Liver (tissue), 3 donors: ENCODE data around the gene SH3PXD2A.

Experiments used
- FOXA1 ChIP-seq: IDR thresholded peaks from 2 replicates; pipeline ENCODE4 v1.6.1; 2016; ENCODE audit warnings: antibody characterized with exemption
- GABPA ChIP-seq, 2 donors: IDR thresholded peaks in 1 of 2; conservative IDR thresholded peaks in 1 of 2; 2 replicates each; pipeline ENCODE4 v1.6.1; 2016; ENCODE audit warnings: antibody characterized with exemption in 2 of 2, mild to moderate bottlenecking in 1 of 2, moderate library complexity in 1 of 2
- HNF4A ChIP-seq, 2 donors: conservative IDR thresholded peaks; 2 replicates each; pipeline ENCODE4 v1.6.1; 2016; ENCODE audit warnings: antibody characterized with exemption in 2 of 2, mild to moderate bottlenecking in 2 of 2
- RAD21 ChIP-seq, 2 donors: IDR thresholded peaks; 2 replicates each; pipeline ENCODE4 v1.6.1; 2016; ENCODE audit warnings: antibody characterized with exemption in 2 of 2, mild to moderate bottlenecking in 2 of 2
- RXRA ChIP-seq, 2 donors: IDR thresholded peaks; 2 replicates each; pipeline ENCODE4 v1.6.1; 2017 to 2018; ENCODE audit warnings: antibody characterized with exemption in 2 of 2, mild to moderate bottlenecking in 1 of 2
- SP1 ChIP-seq: IDR thresholded peaks from 2 replicates; pipeline ENCODE4 v1.6.1; 2018; ENCODE audit warnings: antibody characterized with exemption, mild to moderate bottlenecking
- YY1 ChIP-seq: IDR thresholded peaks from 2 replicates; pipeline ENCODE4 v1.6.1; 2016; ENCODE audit warnings: antibody characterized with exemption, mild to moderate bottlenecking
- TF ChIP-seq, protein P1 (sequence below): fragments of 150-350 bp; IDR thresholded peaks from 2 replicates; pipeline ENCODE4 v1.5.1; 2017; ENCODE audit warnings: improper control_type of control experiment, low read depth, low read length; ENCODE audit not compliant: missing input control
- TF ChIP-seq, protein P2 (sequence below): IDR thresholded peaks from 2 replicates; pipeline ENCODE4 v1.6.1; 2016; ENCODE audit warnings: antibody characterized with exemption
- TF ChIP-seq, protein P3 (sequence below): IDR thresholded peaks from 2 replicates; pipeline ENCODE4 v1.6.1; 2016; ENCODE audit warnings: antibody characterized with exemption
- donor health status: healthy.
- donor health status: healthy.

DNA sequence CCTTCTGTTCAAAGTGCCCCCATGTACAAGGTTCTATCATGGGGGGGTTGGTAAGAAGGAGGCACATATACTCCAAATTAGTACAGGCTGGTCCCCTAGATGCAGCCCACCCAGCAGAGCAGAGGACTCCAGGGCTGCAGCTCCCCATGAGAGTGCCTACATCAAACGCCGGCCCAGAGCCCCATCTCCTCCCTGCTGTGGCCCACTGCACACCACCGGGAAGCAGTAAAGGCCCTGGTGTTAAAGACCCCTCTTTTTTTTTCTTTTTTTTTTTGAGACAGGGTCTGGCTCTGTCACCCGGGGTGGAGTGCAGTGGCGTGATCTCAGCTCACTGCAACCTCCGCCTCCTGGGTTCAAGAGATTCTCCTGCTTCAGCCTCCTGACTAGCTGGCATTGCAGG, 47.4 kb downstream of the SH3PXD2A start:
- TF ChIP-seq, protein P1, sequence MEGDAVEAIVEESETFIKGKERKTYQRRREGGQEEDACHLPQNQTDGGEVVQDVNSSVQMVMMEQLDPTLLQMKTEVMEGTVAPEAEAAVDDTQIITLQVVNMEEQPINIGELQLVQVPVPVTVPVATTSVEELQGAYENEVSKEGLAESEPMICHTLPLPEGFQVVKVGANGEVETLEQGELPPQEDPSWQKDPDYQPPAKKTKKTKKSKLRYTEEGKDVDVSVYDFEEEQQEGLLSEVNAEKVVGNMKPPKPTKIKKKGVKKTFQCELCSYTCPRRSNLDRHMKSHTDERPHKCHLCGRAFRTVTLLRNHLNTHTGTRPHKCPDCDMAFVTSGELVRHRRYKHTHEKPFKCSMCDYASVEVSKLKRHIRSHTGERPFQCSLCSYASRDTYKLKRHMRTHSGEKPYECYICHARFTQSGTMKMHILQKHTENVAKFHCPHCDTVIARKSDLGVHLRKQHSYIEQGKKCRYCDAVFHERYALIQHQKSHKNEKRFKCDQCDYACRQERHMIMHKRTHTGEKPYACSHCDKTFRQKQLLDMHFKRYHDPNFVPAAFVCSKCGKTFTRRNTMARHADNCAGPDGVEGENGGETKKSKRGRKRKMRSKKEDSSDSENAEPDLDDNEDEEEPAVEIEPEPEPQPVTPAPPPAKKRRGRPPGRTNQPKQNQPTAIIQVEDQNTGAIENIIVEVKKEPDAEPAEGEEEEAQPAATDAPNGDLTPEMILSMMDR: no peak
- TF ChIP-seq, protein P2, sequence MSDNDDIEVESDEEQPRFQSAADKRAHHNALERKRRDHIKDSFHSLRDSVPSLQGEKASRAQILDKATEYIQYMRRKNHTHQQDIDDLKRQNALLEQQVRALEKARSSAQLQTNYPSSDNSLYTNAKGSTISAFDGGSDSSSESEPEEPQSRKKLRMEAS: no peak
- TF ChIP-seq YY1 (no peak), GABPA (IDR thresholded peaks at IDR 0.05 in 1 of 2, conservative IDR thresholded peaks at IDR 0.05 in 1 of 2) (no peak), RAD21 (IDR thresholded peaks at IDR 0.05) (no peak), FOXA1 (no peak), RXRA (IDR thresholded peaks at IDR 0.05) (no peak), HNF4A (conservative IDR thresholded peaks at IDR 0.05) (no peak), SP1 (no peak)
- TF ChIP-seq, protein P3, sequence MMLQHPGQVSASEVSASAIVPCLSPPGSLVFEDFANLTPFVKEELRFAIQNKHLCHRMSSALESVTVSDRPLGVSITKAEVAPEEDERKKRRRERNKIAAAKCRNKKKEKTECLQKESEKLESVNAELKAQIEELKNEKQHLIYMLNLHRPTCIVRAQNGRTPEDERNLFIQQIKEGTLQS: no peak
